Measurements from ENCODE around the gene IER3. TPM values are rescaled to one million over a fixed set of nuclear protein-coding genes. Genes with fewer than 3 reads are reported as not detected.
A peak's percentile ranks its signal among the peaks of the same experiment; 100 is the strongest.

Gene IER3
- total and polyA plus RNA-seq, 9 of the 15 experiments (the other 6 are each of a cell fraction or from before 2014, with no cell fraction given), result 1.5 to 30.0 (median 11.5) TPM

DNA sequence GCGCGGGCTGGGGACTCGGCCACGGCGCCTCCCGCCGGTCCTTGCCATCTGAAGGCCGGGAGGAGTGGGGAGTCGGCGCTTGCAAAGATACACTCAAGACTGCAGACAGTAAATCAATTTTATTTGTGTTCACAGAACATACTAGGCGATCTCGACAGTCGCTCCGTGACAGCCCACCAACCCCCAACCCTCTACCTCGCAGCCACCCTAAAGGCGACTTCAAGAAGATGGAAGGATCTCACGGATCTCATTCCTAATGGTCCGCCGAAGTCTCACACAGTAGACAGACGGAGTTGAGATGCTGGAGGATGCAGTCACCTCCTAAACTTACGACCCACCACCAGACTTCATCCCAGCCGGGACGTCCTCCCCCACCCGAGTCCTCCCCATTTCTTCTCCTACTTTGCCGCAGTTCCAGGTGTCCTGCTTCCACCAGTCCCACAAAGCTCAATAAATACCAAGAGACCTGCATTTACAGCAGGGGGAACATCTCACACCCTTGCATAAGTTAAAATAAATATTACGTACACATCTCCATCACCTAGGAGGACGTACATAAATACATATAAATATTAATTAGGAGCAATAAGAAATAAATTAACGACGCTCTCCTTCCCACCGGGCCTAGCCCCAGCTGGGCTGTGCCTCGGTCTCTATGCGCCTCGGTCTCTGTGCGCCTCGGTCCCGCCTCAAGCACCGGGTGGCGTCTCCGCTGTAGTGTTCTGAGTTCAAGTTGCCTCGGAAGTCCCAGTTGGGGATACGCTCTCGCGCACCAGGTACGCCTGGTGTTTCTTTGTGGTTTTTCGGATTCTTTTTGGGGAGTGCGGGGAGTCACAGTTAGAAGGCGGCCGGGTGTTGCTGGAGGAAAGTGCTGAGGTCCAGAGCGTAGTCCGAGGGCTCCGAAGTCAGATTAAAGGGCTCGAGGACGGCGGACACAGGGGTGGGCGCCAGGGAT, 971 bp downstream of the IER3 start (continued):
- TF ChIP-seq TAF1 (IDR thresholded peaks at IDR 0.05; ENCODE audit: control insufficient read depth, extremely low read depth, insufficient read depth, low read length, severe bottlenecking), result peak; percentile 49
- TF ChIP-seq TAF9B (IDR thresholded peaks at IDR 0.05; ENCODE audit: partially characterized antibody), result peak; percentile 15
- TF ChIP-seq BRCA1 (IDR thresholded peaks at IDR 0.05), result no peak
- TF ChIP-seq BRCA1 (CRISPR knock-in tag; IDR thresholded peaks at IDR 0.05), result 0 out of 2 replicates have a peak, but pooled peaks have one; percentile 87
- TF ChIP-seq TFE3 (CRISPR knock-in tag; IDR thresholded peaks at IDR 0.05), result no peak
- TF ChIP-seq ZNF263 (CRISPR knock-in tag; IDR thresholded peaks at IDR 0.05; ENCODE audit: borderline replicate concordance), result peak; percentile 96
- no peak; the same call in 1 of the 2 replicates for TF ChIP-seq TRIM28 (IDR thresholded peaks at IDR 0.05)
- TF ChIP-seq TRIM24 (IDR thresholded peaks at IDR 0.05), result no peak
- TF ChIP-seq NR1H2 (CRISPR knock-in tag; IDR thresholded peaks at IDR 0.05), result 0 out of 2 replicates have a peak, but pooled peaks have one; percentile 71
- TF ChIP-seq BHLHE40 (IDR thresholded peaks at IDR 0.05; ENCODE audit: low read length), result no peak; the same call in 1 of the 2 replicates
- TF ChIP-seq NR2C2 (CRISPR knock-in tag; IDR thresholded peaks at IDR 0.05), result no peak
- TF ChIP-seq NR2C2 (tag; IDR thresholded peaks at IDR 0.05), result peak; percentile 23; the same call in 1 of the 2 replicates
- no peak for TF ChIP-seq CTCFL (IDR thresholded peaks at IDR 0.05; ENCODE audit: borderline replicate concordance, insufficient read depth, low read depth, low read length, poor library complexity, severe bottlenecking)
- TF ChIP-seq, protein P1, sequence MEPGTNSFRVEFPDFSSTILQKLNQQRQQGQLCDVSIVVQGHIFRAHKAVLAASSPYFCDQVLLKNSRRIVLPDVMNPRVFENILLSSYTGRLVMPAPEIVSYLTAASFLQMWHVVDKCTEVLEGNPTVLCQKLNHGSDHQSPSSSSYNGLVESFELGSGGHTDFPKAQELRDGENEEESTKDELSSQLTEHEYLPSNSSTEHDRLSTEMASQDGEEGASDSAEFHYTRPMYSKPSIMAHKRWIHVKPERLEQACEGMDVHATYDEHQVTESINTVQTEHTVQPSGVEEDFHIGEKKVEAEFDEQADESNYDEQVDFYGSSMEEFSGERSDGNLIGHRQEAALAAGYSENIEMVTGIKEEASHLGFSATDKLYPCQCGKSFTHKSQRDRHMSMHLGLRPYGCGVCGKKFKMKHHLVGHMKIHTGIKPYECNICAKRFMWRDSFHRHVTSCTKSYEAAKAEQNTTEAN (CRISPR knock-in tag; IDR thresholded peaks at IDR 0.05), result peak; percentile 12; the same call in 1 of the 2 replicates
- no peak for TF ChIP-seq ETV5 (CRISPR knock-in tag; IDR thresholded peaks at IDR 0.05; ENCODE audit: low read depth)
- 0 out of 2 replicates have a peak, but pooled peaks have one; percentile 19 for TF ChIP-seq HMGXB4 (CRISPR knock-in tag; IDR thresholded peaks at IDR 0.05)
- TF ChIP-seq HNRNPL (IDR thresholded peaks at IDR 0.05; ENCODE audit: low read depth, low read length), result peak; percentile 26; the same call in 1 of the 2 replicates
- peak; percentile 52 for TF ChIP-seq HDAC3 (IDR thresholded peaks at IDR 0.05; ENCODE audit: borderline replicate concordance, partially characterized antibody)
- no peak; the same call in 1 of the 2 replicates for TF ChIP-seq MYC (IDR thresholded peaks at IDR 0.05; ENCODE audit: low read depth, low read length)
- TF ChIP-seq MYC (CRISPR knock-in tag; IDR thresholded peaks at IDR 0.05; ENCODE audit: borderline replicate concordance, low read depth), result peak; percentile 78; the same call in 1 of the 2 replicates
